A673 (cell line): ENCODE results near the gene FBN1. TPM values are rescaled to one million over a fixed set of nuclear protein-coding genes. Genes with fewer than 3 reads are reported as not detected.

Experiments used
- BruUV-seq: library from RNA; stranded (reverse); fragments of 400-500 nt; replicated peaks from 2 replicates; lab custom pipeline; 2021; lab: Mats Ljungman, UMichigan
- CTCF ChIA-PET: fragments of 300-600 bp; sonication (Branson Sonifier 250); formaldehyde crosslinking; loops from one replicate; lab custom pipeline; 2022; ENCODE audit warnings: antibody characterized with exemption; lab: Charles Lee
- POLR2A ChIA-PET: fragments of 300-600 bp; sonication (Branson Sonifier 250); formaldehyde crosslinking; loops from one replicate; lab custom pipeline; 2022; ENCODE audit warnings: antibody characterized with exemption; ENCODE audit not compliant: low non-redundant PET; lab: Charles Lee
- DNase-seq: peaks from one replicate; pipeline ENCODE4 v3.0.0-alpha.2; 2015; ENCODE audit warnings: low spot score
- H3K27ac ChIP-seq: fragments of 200-600 bp; sonication (generic); 2 replicates; pipeline ENCODE4 v1.5.1; 2016; ENCODE audit warnings: mixed run types, low read depth, mild to moderate bottlenecking, mixed read lengths, antibody characterized with exemption, low read length; ENCODE audit not compliant: poor library complexity, severe bottlenecking
- H3K27me3 ChIP-seq: fragments of 200-600 bp; sonication (generic); replicated peaks from 2 replicates; pipeline ENCODE4 v1.6.1; 2017; ENCODE audit warnings: mixed run types, low read depth, mild to moderate bottlenecking, mixed read lengths, antibody characterized with exemption, low read length; ENCODE audit not compliant: insufficient read depth, poor library complexity
- H3K36me3 ChIP-seq: fragments of 200-600 bp; sonication (generic); 2 replicates; pipeline ENCODE4 v1.6.1; 2016; ENCODE audit warnings: mixed run types, mild to moderate bottlenecking, mixed read lengths, antibody characterized with exemption, low read length; ENCODE audit not compliant: insufficient read depth, poor library complexity, severe bottlenecking
- H3K4me1 ChIP-seq: fragments of 200-600 bp; sonication (generic); 2 replicates; pipeline ENCODE4 v1.6.1; 2017; ENCODE audit warnings: mixed run types, mild to moderate bottlenecking, mixed read lengths, antibody characterized with exemption, low read length; ENCODE audit not compliant: insufficient read depth, poor library complexity, severe bottlenecking
- H3K4me3 ChIP-seq: fragments of 200-600 bp; sonication (generic); 2 replicates; pipeline ENCODE4 v1.5.1; 2016; ENCODE audit warnings: low read depth, mixed run types, mild to moderate bottlenecking, mixed read lengths, low read length; ENCODE audit not compliant: poor library complexity, severe bottlenecking
- H3K9me3 ChIP-seq: fragments of 200-600 bp; sonication (generic); 2 replicates; pipeline ENCODE4 v1.6.1; 2016; ENCODE audit warnings: mixed run types, low read depth, mild to moderate bottlenecking, mixed read lengths, antibody characterized with exemption, low read length; ENCODE audit not compliant: poor library complexity, severe bottlenecking
- CTCF ChIP-seq: fragments of 300-800, 200-600 bp; sonication (generic); conservative IDR thresholded peaks from 2 replicates; pipeline ENCODE4 v1.5.1; 2017; ENCODE audit warnings: low read depth, mild to moderate bottlenecking, antibody characterized with exemption, low read length, moderate library complexity, mixed read lengths
- EZH2 ChIP-seq: fragments of 200-600 bp; sonication (generic); IDR thresholded peaks from 2 replicates; pipeline ENCODE4 v1.6.1; 2017; ENCODE audit warnings: borderline replicate concordance, low read depth, mild to moderate bottlenecking, mixed read lengths, antibody characterized with exemption, low read length; ENCODE audit not compliant: poor library complexity, severe bottlenecking
- intact Hi-C: fragments of 100-400 bp; cut with micrococcal nuclease; formaldehyde crosslinking; loops from one replicate; pipeline ENCODE4 v1.10.0; 2022; ENCODE audit not compliant: unreplicated experiment
- total RNA-seq: library from RNA; stranded (reverse); gene quantifications from 2 replicates; pipeline ENCODE4 v1.2.3, GENCODE V29; 2021

FBN1 gene
- total RNA-seq, 1 experiment from 2014 or later, result 25.4 TPM

GRCh38 chr15:48516121-48516520 is 129.4 kb downstream of the FBN1 start:
- no peaks in the 10 kb centered on the region for H3K27me3 ChIP-seq
- no peak for TF ChIP-seq EZH2
- TF ChIP-seq CTCF, result no peak
- no peaks in the 10 kb centered on the region for H3K36me3 ChIP-seq
- H3K9me3 ChIP-seq, result no peaks in the 10 kb centered on the region
- ChIA-PET CTCF (no interaction called here), POLR2A (no interaction called here)
- DNase-seq, result no peak
- no peaks in the 10 kb centered on the region for H3K4me1 ChIP-seq
- no TSS peak for BruUV-seq
- no peak overlapping the region for H3K27ac ChIP-seq
- H3K4me3 ChIP-seq, result no peak overlapping the region
- intact Hi-C loops, result no loop called here

- intact Hi-C loops, result no loop called here
- no peaks in the 10 kb centered on the region for H3K9me3 ChIP-seq
- ChIA-PET CTCF (no interaction called here), POLR2A (no interaction called here)
- BruUV-seq, result no TSS peak
- no peak overlapping the region for H3K27ac ChIP-seq
- H3K4me3 ChIP-seq, result no peak overlapping the region
- no peak for DNase-seq
- no peaks in the 10 kb centered on the region for H3K4me1 ChIP-seq
- no peaks in the 10 kb centered on the region for H3K27me3 ChIP-seq
- no peaks in the 10 kb centered on the region for H3K36me3 ChIP-seq
- TF ChIP-seq EZH2 (no peak), CTCF (no peak)
Observed at GRCh38 chr15:48515500-48515899, 130.0 kb downstream of the FBN1 start.

GRCh38 chr15:48514103-48514816 is 131.2 kb downstream of the FBN1 start:
- H3K9me3 ChIP-seq, result no peaks in the 10 kb centered on the region
- H3K27ac ChIP-seq, result no peak overlapping the region
- CTCF ChIA-PET, result no interaction called here
- H3K36me3 ChIP-seq, result no peaks in the 10 kb centered on the region
- no TSS peak for BruUV-seq
- H3K27me3 ChIP-seq, result no peaks in the 10 kb centered on the region
- POLR2A ChIA-PET, result no interaction called here
- no peak for DNase-seq
- H3K4me1 ChIP-seq, result no peaks in the 10 kb centered on the region
- no peak overlapping the region for H3K4me3 ChIP-seq
- no peak for TF ChIP-seq CTCF
- TF ChIP-seq EZH2, result no peak
- intact Hi-C loops, result no loop called here
